H54 (cell line): ENCODE results near the gene KRT9.
"Not testable (repeated sequence)": the region's sequence is repeated elsewhere in the genome, so short reads cannot be mapped to it uniquely, and the experiment has no call there.

Experiments used
- DNase-seq: peaks from one replicate; pipeline ENCODE4 v3.0.0; 2011; ENCODE audit warnings: low spot score, mixed read lengths; ENCODE audit not compliant: insufficient read length
- FAIRE-seq: peaks from 3 replicates; lab custom pipeline; 2011; peaks lifted over from hg19 to GRCh38; lab: Jason Lieb, UNC
- POLR2A ChIP-seq: IDR thresholded peaks from 2 replicates; pipeline ENCODE4 v1.6.1; 2011; ENCODE audit warnings: low read depth, mild to moderate bottlenecking, low read length

KRT9 gene

GRCh38 chr17:41589301-41589700 lies 17.4 kb upstream of the KRT9 start:
- DNase-seq (no peak), FAIRE-seq (no peak)
- TF ChIP-seq POLR2A: no peak

- TF ChIP-seq POLR2A: no peak
- DNase-seq (no peak), FAIRE-seq (no peak)
These were observed 16.4 kb upstream of the KRT9 start for GRCh38 chr17:41588126-41588810.

- TF ChIP-seq POLR2A: no peak
- DNase-seq (no peak), FAIRE-seq (no peak)
These were observed 15.1 kb upstream of the KRT9 start, which contains the start of gene KRT14 for GRCh38 chr17:41586863-41587495. TSS of gene KRT14 (minus strand) at chr17:41586895. CDS start at chr17:41586834, 61 bp downstream.

- FAIRE-seq: no peak
- no peak for TF ChIP-seq POLR2A
- DNase-seq: no peak
These were observed 13.6 kb upstream of the KRT9 start for GRCh38 chr17:41585301-41586056.

- not testable (repeated sequence) for FAIRE-seq, DNase-seq
These were observed 12.6 kb upstream of the KRT9 start for GRCh38 chr17:41584331-41584927.

GRCh38 chr17:41583137-41584127 lies 11.6 kb upstream of the KRT9 start:
- no peak for FAIRE-seq

GRCh38 chr17:41582061-41582968 lies 10.5 kb upstream of the KRT9 start:
- FAIRE-seq: not testable (repeated sequence)

More at GRCh38 chr17:41583137-41584127, 11.6 kb upstream of the KRT9 start:
- TF ChIP-seq POLR2A: no peak
- no peak for DNase-seq

GRCh38 chr17:41581366-41582060 lies 9.7 kb upstream of the KRT9 start:
- TF ChIP-seq POLR2A: no peak
- DNase-seq (no peak), FAIRE-seq (no peak)

More at GRCh38 chr17:41582061-41582968, 10.5 kb upstream of the KRT9 start:
- not testable (repeated sequence) for DNase-seq

GRCh38 chr17:41580687-41581365 lies 9.0 kb upstream of the KRT9 start:
- FAIRE-seq: no peak

GRCh38 chr17:41580244-41580575 lies 8.4 kb upstream of the KRT9 start:
- no peak for TF ChIP-seq POLR2A
- no peak for FAIRE-seq
- DNase-seq: no peak

More at GRCh38 chr17:41580687-41581365, 9.0 kb upstream of the KRT9 start:
- no peak for DNase-seq
- no peak for TF ChIP-seq POLR2A
